Fibroblast of skin of abdomen (primary cell): Measurements from ENCODE around the gene MTHFD2.
"Not testable (repeated sequence)": the region's sequence is repeated elsewhere in the genome, so short reads cannot be mapped to it uniquely, and the experiment has no call there.

Experiments used
- DNase-seq: peaks from one replicate; pipeline ENCODE4 v3.0.0-alpha.2; 2013

MTHFD2 gene

GRCh38 chr2:74198023-74198460, 373 bp upstream of the MTHFD2 start:
- DNase-seq: no peak

GRCh38 chr2:74199275-74199701, 873 bp downstream of the MTHFD2 start:
- no peak for DNase-seq

DNA sequence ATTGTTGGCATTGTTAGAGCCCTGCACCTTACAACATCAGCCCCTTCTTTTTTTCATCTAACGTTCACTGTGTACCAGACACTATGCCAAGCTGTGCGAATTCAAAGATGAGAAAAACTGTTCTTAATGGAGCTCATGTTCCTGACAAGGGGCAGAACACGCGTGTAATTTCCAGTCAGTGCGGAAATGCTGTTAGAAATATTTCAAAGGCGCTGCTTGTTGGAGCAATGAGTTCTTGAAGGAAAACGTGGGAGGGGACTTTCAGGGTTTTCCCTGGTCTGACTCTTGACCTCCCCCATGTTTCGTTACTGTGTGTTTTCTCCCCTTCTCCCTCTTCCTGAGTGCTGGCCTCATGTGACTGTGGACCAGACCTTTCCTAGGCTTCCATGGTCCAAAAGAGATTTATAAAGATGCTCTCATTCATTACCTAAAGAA, 1.5 kb downstream of the MTHFD2 start:
- no peak for DNase-seq

GRCh38 chr2:74201196-74201595, 2.8 kb downstream of the MTHFD2 start:
- no peak for DNase-seq

- peak; percentile 54 for DNase-seq
These were observed 3.2 kb downstream of the MTHFD2 start for GRCh38 chr2:74201596-74201995.

DNA sequence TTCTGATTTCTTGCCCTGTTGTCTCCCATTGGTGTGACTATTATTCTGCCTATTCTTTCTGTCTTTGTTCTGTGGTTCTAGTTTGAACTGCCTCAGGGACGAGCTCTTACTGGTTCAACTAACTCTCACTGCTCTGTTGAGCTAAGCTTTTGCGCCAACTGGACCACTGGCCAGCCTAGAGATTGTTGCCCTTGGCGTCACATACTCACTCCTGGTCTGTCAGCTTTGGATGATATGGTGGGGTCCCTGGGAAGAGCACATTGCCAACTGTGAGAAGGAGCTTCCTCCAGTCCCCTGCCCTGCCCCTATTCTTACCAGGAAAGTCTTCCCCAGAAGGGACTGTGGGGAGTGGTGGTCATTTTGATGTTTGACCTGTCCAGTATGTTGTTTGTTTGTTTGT, 6.0 kb downstream of the MTHFD2 start:
- DNase-seq: no peak

GRCh38 chr2:74205113-74205512, 6.7 kb downstream of the MTHFD2 start:
- no peak for DNase-seq

GRCh38 chr2:74205596-74205995, 7.2 kb downstream of the MTHFD2 start:
- no peak for DNase-seq

- peak; percentile 40 for DNase-seq
These were observed 7.8 kb downstream of the MTHFD2 start for GRCh38 chr2:74206180-74206688.

DNA sequence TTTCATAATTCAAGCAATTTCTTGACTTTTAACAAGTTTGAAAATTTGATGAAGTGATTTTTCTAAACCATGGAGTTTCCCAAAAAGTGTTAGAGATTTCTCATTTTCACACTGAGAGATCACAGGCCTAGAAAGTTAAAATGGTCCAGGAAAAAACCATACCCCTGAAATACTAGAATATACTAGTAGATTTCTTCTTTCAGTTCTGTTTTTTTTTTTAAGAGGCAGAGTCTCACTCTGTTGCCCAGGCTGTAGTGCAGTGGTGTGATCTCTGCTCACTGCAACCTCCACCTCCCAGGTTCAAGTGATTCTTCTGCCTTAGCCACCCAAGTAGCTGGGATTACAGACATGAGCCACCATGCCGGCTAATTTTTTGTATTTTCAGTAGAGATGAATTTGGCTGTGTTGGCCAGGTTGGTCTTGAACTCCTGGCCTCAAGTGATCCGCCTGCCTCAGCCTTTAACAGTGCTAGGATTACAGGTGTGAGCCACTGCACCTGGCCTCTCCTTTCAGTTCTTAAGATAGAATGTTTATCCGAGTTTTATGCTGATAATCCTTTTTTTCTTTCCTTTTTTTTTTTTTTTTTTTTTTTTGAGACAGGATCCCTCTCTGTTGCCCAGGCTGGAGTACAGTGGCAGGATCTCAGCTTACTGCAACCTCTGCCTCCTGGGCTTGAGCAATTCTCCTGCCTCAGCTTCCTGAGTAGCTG, 14.4 kb downstream of the MTHFD2 start:
- no peak for DNase-seq

- DNase-seq: not testable (repeated sequence)
These were observed 17.4 kb downstream of the MTHFD2 start for GRCh38 chr2:74215771-74216170.

DNA sequence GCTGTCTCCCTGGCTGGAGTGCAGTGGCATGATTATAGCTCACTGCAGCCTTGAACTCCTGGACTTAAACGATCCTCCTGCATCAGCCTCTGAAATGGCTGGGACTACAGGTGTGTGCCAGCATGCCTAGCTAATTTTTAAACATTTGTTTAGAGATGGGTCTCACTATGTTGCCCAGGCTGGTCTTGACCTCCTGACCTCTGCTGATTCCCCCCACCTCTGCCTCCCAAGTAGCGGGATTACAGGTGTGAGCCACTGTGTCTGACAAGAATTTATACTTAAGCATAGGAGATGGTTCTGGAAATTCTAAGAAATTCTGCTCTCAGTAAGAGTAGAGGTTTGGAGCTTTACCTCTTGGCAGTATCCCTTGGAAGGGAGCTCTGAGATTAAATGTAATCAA, 18.2 kb downstream of the MTHFD2 start:
- no peak for DNase-seq

GRCh38 chr2:74219846-74220486, 21.6 kb downstream of the MTHFD2 start:
- no peak for DNase-seq

DNA sequence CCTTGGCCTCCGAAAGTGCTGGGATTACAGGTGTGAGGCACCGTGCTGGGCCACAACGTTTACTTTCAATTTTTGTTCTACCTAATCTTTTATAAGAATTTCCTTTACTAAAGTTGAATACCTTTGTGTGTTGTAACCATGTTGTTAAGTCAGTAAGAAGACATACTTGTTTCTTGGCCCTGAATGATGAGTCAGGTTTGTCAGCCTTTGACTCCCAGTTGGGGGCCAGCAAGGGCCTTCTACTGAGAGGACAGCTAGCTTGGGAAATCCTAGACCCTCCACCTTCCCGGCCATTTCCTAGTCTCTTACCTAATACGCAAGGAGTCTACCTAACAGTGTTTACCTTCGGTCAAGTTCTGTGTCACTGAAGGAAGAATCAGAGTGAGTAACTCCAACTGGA, 22.7 kb downstream of the MTHFD2 start:
- DNase-seq: no peak

DNA sequence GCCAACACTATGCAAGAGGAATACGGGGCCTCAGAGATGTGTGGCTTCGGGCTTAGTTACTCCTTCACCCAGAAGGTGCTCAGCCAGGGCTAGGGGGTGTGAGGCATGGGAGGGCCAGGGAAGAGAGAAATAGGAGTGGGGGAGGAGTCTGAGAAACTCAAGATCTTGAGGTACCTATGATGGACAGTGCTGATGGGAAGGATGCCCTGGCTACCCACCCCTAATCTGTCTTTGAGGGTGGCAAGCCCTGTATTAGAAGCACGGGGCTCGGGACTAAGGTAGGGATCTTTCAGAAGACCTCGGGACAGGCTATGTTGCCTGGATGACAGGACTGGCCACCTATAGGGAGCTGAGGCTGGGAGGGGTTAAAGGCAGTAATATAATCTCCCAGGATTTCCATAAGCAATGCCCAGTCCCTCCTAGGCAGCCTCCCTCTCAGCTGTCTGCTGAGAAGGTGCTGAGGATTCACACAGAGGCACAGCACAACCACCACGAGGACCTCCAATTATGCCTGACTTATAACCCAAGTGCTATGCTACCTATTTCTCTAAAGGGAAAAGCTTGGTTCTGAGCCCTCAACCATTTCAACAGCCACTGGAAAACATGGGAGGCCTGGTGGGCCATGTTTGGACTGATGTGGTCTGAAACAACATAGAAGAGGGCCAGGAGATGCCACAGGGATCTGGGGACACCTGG, 23.3 kb downstream of the MTHFD2 start:
- DNase-seq: no peak

DNA sequence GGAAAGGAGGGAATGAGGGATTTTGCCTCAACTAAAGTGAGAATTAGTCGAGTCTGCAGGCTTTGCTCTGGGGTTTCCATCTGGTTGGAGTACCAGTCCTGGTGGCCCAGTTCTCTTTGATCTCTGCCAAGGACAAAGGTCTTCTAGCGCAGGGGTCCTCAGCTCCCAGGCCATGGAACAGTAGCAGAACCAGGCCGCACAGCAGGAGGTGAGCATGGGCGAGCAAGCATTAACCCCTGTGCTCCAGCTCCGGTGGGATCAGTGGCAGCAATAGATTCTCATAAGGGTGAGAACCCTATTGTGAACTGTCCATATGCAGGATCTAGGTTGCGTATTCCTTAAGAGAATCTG, 23.9 kb downstream of the MTHFD2 start:
- no peak for DNase-seq

GRCh38 chr2:74223941-74224770, 25.7 kb downstream of the MTHFD2 start:
- no peak for DNase-seq

GRCh38 chr2:74225698-74226459, 27.5 kb downstream of the MTHFD2 start:
- no peak for DNase-seq

GRCh38 chr2:74226648-74227213, 28.3 kb downstream of the MTHFD2 start:
- no peak for DNase-seq

DNA sequence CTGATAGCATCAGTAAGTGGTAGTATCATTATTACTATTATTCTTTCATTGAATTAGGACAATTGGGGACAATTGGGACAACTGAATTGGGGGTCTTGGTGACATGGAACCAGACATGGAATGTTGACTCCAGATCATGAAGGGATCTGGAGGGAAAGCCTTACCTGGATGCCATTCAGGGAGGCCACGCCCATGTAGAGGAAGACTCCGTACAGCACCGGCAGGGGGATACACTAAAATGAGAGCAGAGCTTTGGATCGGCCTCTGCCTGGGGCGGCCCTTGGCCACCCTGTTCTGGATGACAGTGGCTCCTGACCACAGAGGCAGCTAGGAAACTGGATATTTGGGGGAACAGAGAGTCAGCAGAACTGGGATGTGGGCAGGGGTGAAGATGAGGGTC, 29.2 kb downstream of the MTHFD2 start:
- DNase-seq: no peak

DNA sequence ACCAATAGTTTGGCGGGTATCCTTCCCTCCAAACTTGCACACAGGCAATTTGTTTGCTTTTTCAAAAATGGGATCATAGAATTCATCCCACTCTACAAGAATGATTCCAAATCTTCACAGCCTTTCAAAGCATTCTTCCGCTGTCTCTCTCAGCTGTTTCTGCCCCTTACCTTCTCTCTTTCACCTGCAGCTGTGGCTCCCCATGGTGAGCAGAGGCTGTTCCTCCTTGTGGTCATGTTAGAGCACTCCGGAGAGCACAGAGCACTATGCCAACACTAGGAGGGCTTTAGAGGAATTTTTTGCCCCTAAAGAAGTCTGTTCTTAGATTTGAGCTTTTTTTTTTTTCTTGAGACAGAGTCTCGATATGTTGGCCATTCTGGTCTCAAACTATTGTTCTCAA, 30.4 kb downstream of the MTHFD2 start:
- no peak for DNase-seq

- DNase-seq: not testable (repeated sequence)
These were observed 31.4 kb downstream of the MTHFD2 start for GRCh38 chr2:74229865-74230264.
